Ovary (tissue), 3 donors: ENCODE data around the gene NIPBL.

Source experiments
- EP300 ChIP-seq: sonication (generic); formaldehyde crosslinking; IDR thresholded peaks from one replicate; pipeline ENCODE4 v1.6.1; 2017; ENCODE audit warnings: antibody characterized with exemption
- TF ChIP-seq, protein P1 (sequence below), 3 donors: fragments of 450-650 bp in 2 of 3; fragments of 200-600 bp in 1 of 3; IDR thresholded peaks; one replicate each; pipeline versions ENCODE4 v1.5.1 to v1.8.0; 2016 to 2022; ENCODE audit warnings: antibody characterized with exemption in 3 of 3, mild to moderate bottlenecking in 1 of 3
- donor health status: DM: no; HTN: no; CAD: no.

DNA sequence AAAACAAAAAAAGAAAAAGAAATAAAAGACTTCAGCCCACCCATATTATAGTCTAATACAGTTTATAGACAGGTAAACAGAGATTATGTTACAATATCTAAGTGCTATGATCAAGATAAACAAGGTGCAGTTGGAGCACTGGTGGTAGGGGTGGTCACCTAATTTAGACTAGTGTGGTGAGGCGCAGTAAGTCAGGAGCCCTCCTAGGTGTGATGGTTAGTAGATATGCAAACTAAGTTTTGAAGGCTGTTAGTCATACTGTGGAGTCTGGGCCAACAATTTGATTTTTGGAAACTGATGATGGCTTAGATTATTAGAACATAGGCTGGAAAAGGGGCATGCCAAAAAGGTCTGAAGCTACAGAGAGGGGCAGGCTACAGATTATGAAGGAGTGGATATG lies 14.7 kb downstream of the NIPBL start:
- TF ChIP-seq, protein P1, sequence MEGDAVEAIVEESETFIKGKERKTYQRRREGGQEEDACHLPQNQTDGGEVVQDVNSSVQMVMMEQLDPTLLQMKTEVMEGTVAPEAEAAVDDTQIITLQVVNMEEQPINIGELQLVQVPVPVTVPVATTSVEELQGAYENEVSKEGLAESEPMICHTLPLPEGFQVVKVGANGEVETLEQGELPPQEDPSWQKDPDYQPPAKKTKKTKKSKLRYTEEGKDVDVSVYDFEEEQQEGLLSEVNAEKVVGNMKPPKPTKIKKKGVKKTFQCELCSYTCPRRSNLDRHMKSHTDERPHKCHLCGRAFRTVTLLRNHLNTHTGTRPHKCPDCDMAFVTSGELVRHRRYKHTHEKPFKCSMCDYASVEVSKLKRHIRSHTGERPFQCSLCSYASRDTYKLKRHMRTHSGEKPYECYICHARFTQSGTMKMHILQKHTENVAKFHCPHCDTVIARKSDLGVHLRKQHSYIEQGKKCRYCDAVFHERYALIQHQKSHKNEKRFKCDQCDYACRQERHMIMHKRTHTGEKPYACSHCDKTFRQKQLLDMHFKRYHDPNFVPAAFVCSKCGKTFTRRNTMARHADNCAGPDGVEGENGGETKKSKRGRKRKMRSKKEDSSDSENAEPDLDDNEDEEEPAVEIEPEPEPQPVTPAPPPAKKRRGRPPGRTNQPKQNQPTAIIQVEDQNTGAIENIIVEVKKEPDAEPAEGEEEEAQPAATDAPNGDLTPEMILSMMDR (IDR thresholded peaks at IDR 0.05): no peak
- no peak for TF ChIP-seq EP300
